Panc1 (cell line): ENCODE measurements around the gene CCSER2. TPM values are rescaled to one million over a fixed set of nuclear protein-coding genes. Genes with fewer than 3 reads are reported as not detected.

Source experiments
- ATAC-seq: fragments of 200-7000 bp; cut with Tn5 transposase; 2 replicates; pipeline ENCODE4 v1.9.1; 2020; ENCODE audit warnings: mild to moderate bottlenecking, moderate library complexity
- BruUV-seq: library from RNA; stranded (reverse); fragments of 400-500 nt; replicated peaks from 2 replicates; lab custom pipeline; 2021; lab: Mats Ljungman, UMichigan
- CTCF ChIA-PET: fragments of 300-600 bp; sonication (Branson Sonifier 250); formaldehyde crosslinking; loops from one replicate; lab custom pipeline; 2022; ENCODE audit warnings: antibody characterized with exemption; lab: Charles Lee
- POLR2A ChIA-PET: fragments of 300-600 bp; sonication (Branson Sonifier 250); formaldehyde crosslinking; loops from one replicate; lab custom pipeline; 2022; ENCODE audit warnings: antibody characterized with exemption; lab: Charles Lee
- DNase-seq: peaks from one replicate; pipeline ENCODE4 v3.0.0-alpha.2; 2010; ENCODE audit warnings: low read depth, low spot score
- H3K27ac ChIP-seq: 2 replicates; pipeline ENCODE4 v1.5.1; 2011; ENCODE audit warnings: mild to moderate bottlenecking, low read length, inconsistent platforms
- H3K27me3 ChIP-seq: fragments of 200-500 bp; sonication (Bioruptor generic); 2 replicates; pipeline ENCODE4 v1.6.0; 2014; ENCODE audit warnings: low read length, inconsistent platforms; ENCODE audit not compliant: control insufficient read depth, insufficient read depth
- H3K36me3 ChIP-seq: fragments of 200-500 bp; sonication (Bioruptor generic); 2 replicates; pipeline ENCODE4 v1.5.1; 2014; ENCODE audit warnings: inconsistent platforms, mild to moderate bottlenecking, low read length, moderate library complexity; ENCODE audit not compliant: control insufficient read depth, insufficient read depth
- H3K4me1 ChIP-seq: 2 replicates; pipeline ENCODE4 v1.5.1; 2011; ENCODE audit warnings: inconsistent platforms, mild to moderate bottlenecking, low read length, moderate library complexity; ENCODE audit not compliant: control insufficient read depth, insufficient read depth
- H3K4me3 ChIP-seq, 2 experiments: 2 replicates each; pipeline ENCODE4 v1.5.1; 2011 to 2012; ENCODE audit warnings: low read depth in 2 of 2, low read length in 2 of 2, mild to moderate bottlenecking in 2 of 2, inconsistent platforms in 1 of 2, moderate library complexity in 1 of 2
- H3K9me3 ChIP-seq: fragments of 200-500 bp; sonication (Bioruptor generic); 2 replicates; pipeline ENCODE4 v1.5.1; 2014; ENCODE audit warnings: low read depth, mild to moderate bottlenecking, inconsistent platforms, low read length, moderate library complexity; ENCODE audit not compliant: control insufficient read depth, insufficient read depth
- POLR2AphosphoS5 ChIP-seq: IDR thresholded peaks from 2 replicates; pipeline ENCODE4 v1.6.1; 2012; ENCODE audit warnings: mild to moderate bottlenecking, low read depth, low read length, moderate library complexity
- SIN3A ChIP-seq: IDR thresholded peaks from 2 replicates; pipeline ENCODE4 v1.6.1; 2012; ENCODE audit warnings: low read depth, mild to moderate bottlenecking, low read length, moderate library complexity, borderline replicate concordance; ENCODE audit not compliant: insufficient read depth
- TCF7L2 ChIP-seq: IDR thresholded peaks from 2 replicates; pipeline ENCODE4 v1.6.1; 2011; ENCODE audit warnings: mild to moderate bottlenecking, low read depth, low read length, inconsistent platforms
- in situ Hi-C: cut with HindIII; loops from 2 replicates; pipeline ENCODE4 v1.10.0; 2016; ENCODE audit warnings: low sequenced_read_pairs, low pct_unique_long_range_greater_than_20kb
- intact Hi-C: fragments of 100-400 bp; cut with micrococcal nuclease; formaldehyde crosslinking; loops from one replicate; pipeline ENCODE4 v1.10.0; 2022; ENCODE audit not compliant: unreplicated experiment
- total RNA-seq: library from RNA; stranded (reverse); gene quantifications from one replicate; pipeline ENCODE4 v1.2.1, GENCODE V29; 2021; ENCODE audit not compliant: unreplicated experiment
- TF ChIP-seq, protein P1 (sequence below): fragments of 450-650 bp; IDR thresholded peaks from 2 replicates; pipeline ENCODE4 v1.5.1; 2017; ENCODE audit warnings: mild to moderate bottlenecking
- TF ChIP-seq, protein P2 (sequence below), 2 experiments: IDR thresholded peaks; 2 replicates each; pipeline ENCODE4 v1.6.1; 2011 to 2012; ENCODE audit warnings: low read depth in 2 of 2, control low read depth in 1 of 2, low read length in 1 of 2, mild to moderate bottlenecking in 1 of 2, moderate library complexity in 1 of 2; ENCODE audit not compliant: insufficient read depth in 1 of 2

Gene CCSER2
- total RNA-seq, 1 experiment from 2014 or later = 63.7 TPM

DNA sequence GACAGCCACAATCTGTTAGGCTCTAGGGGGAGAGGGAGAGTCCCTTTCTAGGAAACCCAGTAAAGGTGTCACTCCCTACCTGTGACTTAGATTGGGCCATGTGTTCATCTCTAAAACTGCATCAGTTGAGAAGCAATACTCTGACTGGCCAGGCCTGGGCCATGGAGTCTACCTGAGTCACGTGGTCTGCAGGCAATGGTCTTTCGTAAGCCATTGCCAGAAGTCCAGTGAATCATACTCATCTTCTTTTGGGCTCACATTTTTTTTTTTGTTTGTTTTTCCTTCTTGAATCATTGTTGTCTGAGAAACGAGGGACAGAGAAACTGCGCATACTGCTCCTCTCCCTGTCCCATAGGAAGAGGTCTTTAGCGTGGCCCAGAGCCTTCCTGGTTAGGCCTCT lies 215.6 kb downstream of the CCSER2 start:
- Histone ChIP-seq H3K27me3 (peaks cover 8% of the 10 kb centered on the region; the same call in 1 of the 2 replicates), H3K9me3 (no peaks in the 10 kb centered on the region; the same call in 1 of the 2 replicates), H3K27ac (no peak overlapping the region), H3K36me3 (no peaks in the 10 kb centered on the region), H3K4me1 (peaks cover 6% of the 10 kb centered on the region), H3K4me3 (no peak overlapping the region)
- in situ Hi-C loops (no loop called here), intact Hi-C loops (no loop called here)
- no peak for ATAC-seq
- TF ChIP-seq SIN3A = no peak
- TF ChIP-seq POLR2AphosphoS5 = no peak
- TF ChIP-seq, protein P1, sequence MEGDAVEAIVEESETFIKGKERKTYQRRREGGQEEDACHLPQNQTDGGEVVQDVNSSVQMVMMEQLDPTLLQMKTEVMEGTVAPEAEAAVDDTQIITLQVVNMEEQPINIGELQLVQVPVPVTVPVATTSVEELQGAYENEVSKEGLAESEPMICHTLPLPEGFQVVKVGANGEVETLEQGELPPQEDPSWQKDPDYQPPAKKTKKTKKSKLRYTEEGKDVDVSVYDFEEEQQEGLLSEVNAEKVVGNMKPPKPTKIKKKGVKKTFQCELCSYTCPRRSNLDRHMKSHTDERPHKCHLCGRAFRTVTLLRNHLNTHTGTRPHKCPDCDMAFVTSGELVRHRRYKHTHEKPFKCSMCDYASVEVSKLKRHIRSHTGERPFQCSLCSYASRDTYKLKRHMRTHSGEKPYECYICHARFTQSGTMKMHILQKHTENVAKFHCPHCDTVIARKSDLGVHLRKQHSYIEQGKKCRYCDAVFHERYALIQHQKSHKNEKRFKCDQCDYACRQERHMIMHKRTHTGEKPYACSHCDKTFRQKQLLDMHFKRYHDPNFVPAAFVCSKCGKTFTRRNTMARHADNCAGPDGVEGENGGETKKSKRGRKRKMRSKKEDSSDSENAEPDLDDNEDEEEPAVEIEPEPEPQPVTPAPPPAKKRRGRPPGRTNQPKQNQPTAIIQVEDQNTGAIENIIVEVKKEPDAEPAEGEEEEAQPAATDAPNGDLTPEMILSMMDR = no peak
- TF ChIP-seq, protein P2, sequence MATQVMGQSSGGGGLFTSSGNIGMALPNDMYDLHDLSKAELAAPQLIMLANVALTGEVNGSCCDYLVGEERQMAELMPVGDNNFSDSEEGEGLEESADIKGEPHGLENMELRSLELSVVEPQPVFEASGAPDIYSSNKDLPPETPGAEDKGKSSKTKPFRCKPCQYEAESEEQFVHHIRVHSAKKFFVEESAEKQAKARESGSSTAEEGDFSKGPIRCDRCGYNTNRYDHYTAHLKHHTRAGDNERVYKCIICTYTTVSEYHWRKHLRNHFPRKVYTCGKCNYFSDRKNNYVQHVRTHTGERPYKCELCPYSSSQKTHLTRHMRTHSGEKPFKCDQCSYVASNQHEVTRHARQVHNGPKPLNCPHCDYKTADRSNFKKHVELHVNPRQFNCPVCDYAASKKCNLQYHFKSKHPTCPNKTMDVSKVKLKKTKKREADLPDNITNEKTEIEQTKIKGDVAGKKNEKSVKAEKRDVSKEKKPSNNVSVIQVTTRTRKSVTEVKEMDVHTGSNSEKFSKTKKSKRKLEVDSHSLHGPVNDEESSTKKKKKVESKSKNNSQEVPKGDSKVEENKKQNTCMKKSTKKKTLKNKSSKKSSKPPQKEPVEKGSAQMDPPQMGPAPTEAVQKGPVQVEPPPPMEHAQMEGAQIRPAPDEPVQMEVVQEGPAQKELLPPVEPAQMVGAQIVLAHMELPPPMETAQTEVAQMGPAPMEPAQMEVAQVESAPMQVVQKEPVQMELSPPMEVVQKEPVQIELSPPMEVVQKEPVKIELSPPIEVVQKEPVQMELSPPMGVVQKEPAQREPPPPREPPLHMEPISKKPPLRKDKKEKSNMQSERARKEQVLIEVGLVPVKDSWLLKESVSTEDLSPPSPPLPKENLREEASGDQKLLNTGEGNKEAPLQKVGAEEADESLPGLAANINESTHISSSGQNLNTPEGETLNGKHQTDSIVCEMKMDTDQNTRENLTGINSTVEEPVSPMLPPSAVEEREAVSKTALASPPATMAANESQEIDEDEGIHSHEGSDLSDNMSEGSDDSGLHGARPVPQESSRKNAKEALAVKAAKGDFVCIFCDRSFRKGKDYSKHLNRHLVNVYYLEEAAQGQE (IDR thresholded peaks at IDR 0.05; ENCODE audit: insufficient read depth in 1 of 2, low read depth in 2 of 2, low read length in 1 of 2) = no peak
- TF ChIP-seq TCF7L2 = no peak
- BruUV-seq = no TSS peak
- CTCF ChIA-PET = no interaction called here
- DNase-seq = no peak
- POLR2A ChIA-PET = no interaction called here

DNA sequence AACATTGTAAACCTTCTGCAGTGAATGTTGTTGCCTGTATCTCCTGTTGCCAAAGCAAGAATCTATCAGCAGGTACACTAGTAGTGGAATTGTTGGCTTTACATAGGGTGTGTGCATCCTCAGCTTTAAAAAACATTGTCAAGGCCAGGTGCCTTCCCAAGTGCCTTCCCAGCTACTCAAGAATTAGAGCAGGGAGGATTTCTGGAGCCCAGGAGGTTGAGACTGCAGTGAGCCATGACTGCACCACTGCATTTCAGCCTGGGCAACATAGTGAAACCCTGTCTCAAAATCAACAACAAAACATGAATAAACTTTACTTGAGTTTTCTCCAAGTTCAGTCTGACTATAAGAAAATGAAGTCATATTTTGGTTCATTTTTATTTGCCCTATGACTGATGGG lies 217.3 kb downstream of the CCSER2 start:
- in situ Hi-C loops (no loop called here), intact Hi-C loops (no loop called here)
- ATAC-seq (no peak), DNase-seq (no peak)
- BruUV-seq = no TSS peak
- POLR2A ChIA-PET = interaction anchor here (0.6 kb wide), 1 partner anchor 47 kb away, joined by 5 read pairs; no protein-coding TSS in a partner anchor
- H3K9me3 ChIP-seq = no peaks in the 10 kb centered on the region; the same call in 1 of the 2 replicates
- H3K27ac ChIP-seq = no peak overlapping the region
- H3K4me1 ChIP-seq = no peaks in the 10 kb centered on the region
- CTCF ChIA-PET = no interaction called here
- H3K4me3 ChIP-seq = no peak overlapping the region
- TF ChIP-seq, protein P2 (IDR thresholded peaks at IDR 0.05; ENCODE audit: insufficient read depth in 1 of 2, low read depth in 2 of 2, low read length in 1 of 2) = no peak
- TF ChIP-seq POLR2AphosphoS5 = no peak
- TF ChIP-seq TCF7L2 = no peak
- TF ChIP-seq SIN3A = no peak
- TF ChIP-seq, protein P1 = no peak
- H3K36me3 ChIP-seq = no peaks in the 10 kb centered on the region
- peaks cover 13% of the 10 kb centered on the region for H3K27me3 ChIP-seq
